ENCODE data around the gene SERPINB1.

Gene SERPINB1

GRCh38 chr6:2792330-2793110 is 49.1 kb downstream of the SERPINB1 start:
- DNase-seq (ENCODE audit: low spot score) = no peak

- DNase-seq (ENCODE audit: low spot score) = no peak
Measured at GRCh38 chr6:2791450-2791974, 50.2 kb downstream of the SERPINB1 start.

GRCh38 chr6:2790588-2791449 is 50.8 kb downstream of the SERPINB1 start:
- DNase-seq (ENCODE audit: low spot score) = peak; percentile 77

- DNase-seq (ENCODE audit: low spot score) = no peak
Measured at GRCh38 chr6:2786269-2786668, 55.4 kb downstream of the SERPINB1 start.

- no peak for DNase-seq (ENCODE audit: low spot score)
Measured at GRCh38 chr6:2784930-2785329, 56.7 kb downstream of the SERPINB1 start.

GRCh38 chr6:2784061-2784460 is 57.6 kb downstream of the SERPINB1 start:
- no peak for DNase-seq (ENCODE audit: low spot score)

- no peak for DNase-seq (ENCODE audit: low spot score)
Measured at GRCh38 chr6:2783188-2783963, 58.3 kb downstream of the SERPINB1 start.

GRCh38 chr6:2782825-2783187 is 58.9 kb downstream of the SERPINB1 start:
- DNase-seq (ENCODE audit: low spot score) = no peak

GRCh38 chr6:2782356-2782708 is 59.3 kb downstream of the SERPINB1 start:
- no peak for DNase-seq (ENCODE audit: low spot score)

Data from D341Med (cell line).